AG09309 (cell line): ENCODE results near the gene AXL.

ENCODE experiments used
- DNase-seq: peaks from one replicate; pipeline ENCODE4 v3.0.0-alpha.2; 2010; ENCODE audit warnings: low read depth
- H3K4me3 ChIP-seq: 2 replicates; pipeline ENCODE4 v1.5.1; 2011; ENCODE audit warnings: mild to moderate bottlenecking, low read depth, low read length, moderate library complexity; ENCODE audit not compliant: control insufficient read depth
- TF ChIP-seq, protein P1 (sequence below): IDR thresholded peaks from 2 replicates; pipeline ENCODE4 v1.5.1; 2011; ENCODE audit warnings: mild to moderate bottlenecking, low read depth, low read length, inconsistent platforms; ENCODE audit not compliant: insufficient read depth, control insufficient read depth; ENCODE audit errors: missing control alignments

Gene AXL

DNA sequence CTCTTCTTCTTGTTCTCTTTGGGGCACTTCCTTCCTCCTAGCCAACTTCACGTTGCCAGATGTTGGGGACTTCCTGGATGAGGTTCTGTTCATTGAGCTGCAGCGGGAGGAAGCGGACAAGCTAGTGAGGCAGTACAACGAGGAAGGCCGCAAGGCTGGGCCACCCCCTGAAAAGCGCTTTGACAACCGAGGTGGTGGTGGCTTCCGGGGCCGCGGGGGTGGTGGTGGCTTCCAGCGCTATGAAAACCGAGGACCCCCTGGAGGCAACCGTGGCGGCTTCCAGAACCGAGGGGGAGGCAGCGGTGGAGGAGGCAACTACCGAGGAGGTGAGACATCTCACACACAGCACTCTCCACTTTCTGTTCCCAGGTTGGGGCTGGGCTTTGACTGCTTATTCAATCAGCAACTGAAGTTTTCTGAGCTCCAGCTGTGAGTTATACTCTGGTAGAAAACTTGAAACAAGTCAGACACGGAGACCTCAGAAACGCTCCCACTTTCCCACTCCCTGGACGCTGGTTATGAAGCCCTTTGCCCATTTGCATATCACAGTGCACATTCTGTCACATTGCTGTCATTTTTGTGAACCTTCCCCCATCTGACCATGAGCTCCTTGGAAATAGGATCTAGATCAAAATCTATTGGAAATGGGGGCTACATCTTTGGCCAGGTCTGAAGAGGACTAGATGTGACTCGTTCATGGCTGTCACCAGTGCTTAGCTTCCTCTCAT lies 83.8 kb downstream of the AXL start:
- TF ChIP-seq, protein P1, sequence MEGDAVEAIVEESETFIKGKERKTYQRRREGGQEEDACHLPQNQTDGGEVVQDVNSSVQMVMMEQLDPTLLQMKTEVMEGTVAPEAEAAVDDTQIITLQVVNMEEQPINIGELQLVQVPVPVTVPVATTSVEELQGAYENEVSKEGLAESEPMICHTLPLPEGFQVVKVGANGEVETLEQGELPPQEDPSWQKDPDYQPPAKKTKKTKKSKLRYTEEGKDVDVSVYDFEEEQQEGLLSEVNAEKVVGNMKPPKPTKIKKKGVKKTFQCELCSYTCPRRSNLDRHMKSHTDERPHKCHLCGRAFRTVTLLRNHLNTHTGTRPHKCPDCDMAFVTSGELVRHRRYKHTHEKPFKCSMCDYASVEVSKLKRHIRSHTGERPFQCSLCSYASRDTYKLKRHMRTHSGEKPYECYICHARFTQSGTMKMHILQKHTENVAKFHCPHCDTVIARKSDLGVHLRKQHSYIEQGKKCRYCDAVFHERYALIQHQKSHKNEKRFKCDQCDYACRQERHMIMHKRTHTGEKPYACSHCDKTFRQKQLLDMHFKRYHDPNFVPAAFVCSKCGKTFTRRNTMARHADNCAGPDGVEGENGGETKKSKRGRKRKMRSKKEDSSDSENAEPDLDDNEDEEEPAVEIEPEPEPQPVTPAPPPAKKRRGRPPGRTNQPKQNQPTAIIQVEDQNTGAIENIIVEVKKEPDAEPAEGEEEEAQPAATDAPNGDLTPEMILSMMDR = no peak
- no peak overlapping the region for H3K4me3 ChIP-seq
- DNase-seq = no peak

DNA sequence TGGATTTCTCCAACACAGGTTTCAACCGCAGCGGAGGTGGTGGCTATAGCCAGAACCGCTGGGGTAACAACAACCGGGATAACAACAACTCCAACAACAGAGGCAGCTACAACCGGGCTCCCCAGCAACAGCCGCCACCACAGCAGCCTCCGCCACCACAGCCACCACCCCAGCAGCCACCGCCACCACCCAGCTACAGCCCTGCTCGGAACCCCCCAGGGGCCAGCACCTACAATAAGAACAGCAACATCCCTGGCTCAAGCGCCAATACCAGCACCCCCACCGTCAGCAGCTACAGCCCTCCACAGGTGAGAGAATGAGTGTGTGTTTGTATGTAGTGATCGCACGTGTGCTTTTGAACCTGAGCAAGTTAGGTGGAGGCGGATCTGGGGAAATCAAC lies 84.9 kb downstream of the AXL start:
- DNase-seq = no peak
- TF ChIP-seq, protein P1 = no peak

DNA sequence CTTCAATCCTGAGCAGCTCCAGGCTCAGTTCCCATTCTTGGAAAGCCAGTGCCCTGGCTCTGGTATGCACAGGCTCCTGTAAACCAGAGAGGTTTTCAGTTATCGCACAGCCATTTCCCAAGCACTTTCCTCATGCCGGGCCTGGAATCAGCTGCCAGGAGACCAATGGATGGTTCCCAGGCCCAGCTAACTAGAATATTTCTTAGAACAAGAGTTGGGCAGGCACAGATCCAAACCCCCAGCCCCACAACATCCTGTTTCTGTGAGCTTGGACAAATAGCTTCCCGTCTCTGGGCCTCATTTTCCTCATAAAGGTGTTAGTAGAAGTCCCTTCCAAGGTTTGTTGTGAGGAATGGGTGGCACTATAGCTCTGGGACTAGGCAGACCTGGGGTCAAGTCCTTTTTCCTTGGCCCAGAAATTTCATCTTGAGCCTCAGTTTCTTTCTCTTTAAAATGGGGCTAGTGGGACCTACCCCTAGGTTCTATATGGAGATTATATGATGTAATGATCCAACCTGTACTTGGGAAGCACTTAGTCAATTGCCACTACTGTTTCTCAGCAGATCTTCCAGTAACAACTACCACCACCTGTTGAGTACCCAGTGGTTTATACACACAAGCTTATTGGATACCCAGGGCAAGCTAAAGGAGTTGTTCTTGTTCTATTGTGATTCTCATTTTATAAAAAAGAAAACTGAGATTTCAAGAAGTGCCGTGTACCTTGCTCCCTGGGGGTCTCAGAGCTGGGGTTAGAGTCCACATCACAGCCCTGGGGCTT lies 85.9 kb downstream of the AXL start:
- no peak overlapping the region for H3K4me3 ChIP-seq
- DNase-seq = no peak
- TF ChIP-seq, protein P1 = no peak

More for the DNA sequence above, 84.9 kb downstream of the AXL start:
- no peak overlapping the region for H3K4me3 ChIP-seq

DNA sequence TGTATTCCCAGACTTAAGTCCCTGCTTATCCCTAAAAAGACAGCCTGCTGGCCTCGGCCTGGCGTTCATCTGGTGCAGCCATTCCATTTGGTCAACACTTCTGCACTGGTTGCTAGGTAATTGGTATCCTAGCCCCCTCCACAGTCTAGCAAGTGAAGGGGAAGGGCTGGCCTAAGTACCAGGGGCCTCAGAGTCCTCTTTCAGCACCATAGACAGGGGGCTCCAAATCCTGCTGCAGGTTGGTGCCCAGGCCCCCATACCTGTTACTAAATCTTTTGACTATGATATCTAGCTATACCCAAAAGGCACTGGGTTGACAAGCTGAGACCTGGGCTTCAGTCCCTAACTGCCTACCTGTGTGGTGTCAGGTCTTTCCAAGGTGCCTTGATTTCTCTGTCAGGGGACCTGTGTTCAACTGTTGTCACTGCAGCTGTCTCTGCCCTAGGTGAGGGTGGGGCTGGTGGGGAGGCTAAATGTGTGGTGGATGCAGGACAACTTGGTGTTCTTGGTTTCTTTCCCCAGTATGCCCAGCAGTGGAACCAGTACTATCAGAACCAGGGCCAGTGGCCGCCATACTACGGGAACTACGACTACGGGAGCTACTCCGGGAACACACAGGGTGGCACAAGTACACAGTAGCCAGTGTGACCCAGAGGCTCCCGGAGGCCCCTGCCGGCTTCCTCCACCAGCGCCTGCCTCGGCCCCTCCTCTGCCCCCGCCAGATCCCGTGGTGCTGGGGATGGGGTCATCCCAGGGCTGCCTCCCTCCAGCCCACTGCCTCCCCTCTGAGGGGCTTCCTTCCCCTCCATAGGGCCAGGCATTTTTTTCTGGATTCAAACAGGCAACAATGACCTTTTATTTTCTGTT lies 87.1 kb downstream of the AXL start:
- DNase-seq = no peak
- H3K4me3 ChIP-seq = no peak overlapping the region
- TF ChIP-seq, protein P1 = no peak

DNA sequence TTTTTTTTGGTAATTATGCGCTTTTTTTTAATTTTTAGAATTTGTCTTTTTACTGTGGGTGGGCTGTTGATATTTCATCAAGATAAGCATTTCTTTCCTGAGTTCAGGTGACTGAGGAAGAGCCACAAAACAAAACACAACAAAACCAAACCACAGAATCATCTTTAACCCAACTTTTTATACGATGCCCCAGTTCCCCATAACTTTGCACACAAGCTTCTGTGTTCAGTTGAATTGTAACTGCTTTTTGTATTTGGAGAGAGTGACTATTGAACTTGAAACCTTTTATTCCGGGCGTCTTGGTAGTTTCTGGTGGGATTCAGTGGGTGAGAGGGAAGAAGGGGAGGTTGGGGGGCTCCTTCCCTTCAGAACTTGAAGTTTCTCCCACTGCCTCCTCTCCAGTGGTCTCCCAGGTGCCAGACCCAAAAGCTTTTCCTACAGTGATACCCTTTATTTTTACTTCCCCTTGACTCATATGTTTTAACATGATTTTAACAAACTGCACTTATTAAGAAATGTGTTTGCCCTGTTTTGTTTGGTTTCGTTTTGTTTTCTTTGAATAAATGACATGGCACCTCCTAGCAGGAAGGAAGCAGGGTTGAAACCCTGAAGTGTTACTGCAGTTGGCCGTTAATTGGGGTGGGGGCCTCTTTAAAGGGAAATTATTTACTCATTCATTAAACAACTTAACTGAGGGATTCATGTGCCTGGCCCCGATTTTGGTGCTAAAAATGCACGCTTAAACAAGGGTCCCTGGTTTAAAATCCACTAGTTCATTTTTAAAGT lies 88.3 kb downstream of the AXL start:
- TF ChIP-seq, protein P1 = no peak
- DNase-seq = no peak
- no peak overlapping the region for H3K4me3 ChIP-seq

DNA sequence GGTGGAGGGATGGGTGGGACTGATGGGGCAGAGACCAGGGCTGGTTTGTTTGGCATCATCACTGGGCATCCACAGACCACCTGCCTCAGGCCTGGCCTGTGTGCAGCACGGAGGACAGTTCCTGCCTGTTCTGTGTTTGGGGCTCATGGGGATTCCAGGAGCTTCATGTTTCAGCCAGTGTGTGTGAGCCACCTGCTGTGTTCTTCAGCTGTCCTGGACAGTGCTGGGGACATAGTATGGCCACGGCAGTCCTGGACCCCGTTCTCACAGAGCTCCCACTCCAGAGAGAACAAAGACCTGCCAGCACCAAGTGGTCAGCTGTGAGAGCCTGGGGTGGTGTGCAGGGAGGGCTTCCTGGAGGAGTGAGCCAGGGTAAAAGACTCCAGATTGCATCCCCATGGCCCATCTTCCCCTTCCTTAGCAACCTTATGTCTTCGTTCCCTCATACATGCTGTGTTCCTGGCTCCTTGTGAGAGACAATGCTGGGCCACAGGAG lies 89.0 kb downstream of the AXL start:
- H3K4me3 ChIP-seq = no peak overlapping the region
- no peak for DNase-seq
- TF ChIP-seq, protein P1 = no peak
